Inflammatory macrophage treated with lipopolysaccharide for 4 hours (primary cell): Measurements from ENCODE around the gene TRPV5.
A peak's percentile ranks its signal among the peaks of the same experiment; 100 is the strongest.

Experiments
- DNase-seq: peaks from one replicate; pipeline ENCODE4 v3.0.0-alpha.2; 2020

TRPV5 gene

DNA sequence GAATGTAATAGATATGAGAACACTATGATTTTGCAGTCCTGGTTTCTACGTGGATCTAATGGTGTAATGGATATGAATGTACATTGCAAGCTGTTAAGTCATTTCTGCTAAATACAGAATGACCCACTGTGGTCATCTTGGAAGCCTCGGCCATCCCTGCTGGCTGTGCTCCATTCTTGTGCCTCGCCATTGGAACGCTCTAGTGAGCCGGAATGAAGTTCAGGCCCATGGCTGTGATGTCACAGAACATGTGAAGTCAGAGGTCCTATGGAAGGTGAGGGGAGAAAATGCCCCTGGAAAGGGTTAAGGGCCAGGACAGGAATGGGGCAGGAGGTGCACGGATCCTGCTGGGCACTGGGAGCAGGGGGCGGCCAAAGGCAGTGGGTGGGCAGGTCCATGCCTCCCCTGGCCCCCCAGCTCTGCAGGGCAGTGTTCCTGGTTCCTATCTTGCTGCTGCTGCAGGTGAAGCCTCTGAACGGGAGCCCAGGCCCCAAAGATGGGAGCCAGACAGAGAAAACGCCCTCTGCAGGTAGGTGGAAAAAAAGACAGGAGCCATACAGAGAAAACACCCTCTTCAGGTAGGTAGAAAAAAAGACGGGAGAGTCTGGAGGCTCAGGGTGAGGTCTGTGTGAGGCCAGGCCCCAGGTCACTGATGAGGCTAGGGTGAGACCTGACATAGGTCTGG lies 5.8 kb upstream of the TRPV5 start, which contains the start of gene LLCFC1:
LLCFC1 (plus strand) TSS at position 259 of the 685 bp plus-strand sequence; CDS start at position 397, 138 bp downstream.
- DNase-seq = no peak

DNA sequence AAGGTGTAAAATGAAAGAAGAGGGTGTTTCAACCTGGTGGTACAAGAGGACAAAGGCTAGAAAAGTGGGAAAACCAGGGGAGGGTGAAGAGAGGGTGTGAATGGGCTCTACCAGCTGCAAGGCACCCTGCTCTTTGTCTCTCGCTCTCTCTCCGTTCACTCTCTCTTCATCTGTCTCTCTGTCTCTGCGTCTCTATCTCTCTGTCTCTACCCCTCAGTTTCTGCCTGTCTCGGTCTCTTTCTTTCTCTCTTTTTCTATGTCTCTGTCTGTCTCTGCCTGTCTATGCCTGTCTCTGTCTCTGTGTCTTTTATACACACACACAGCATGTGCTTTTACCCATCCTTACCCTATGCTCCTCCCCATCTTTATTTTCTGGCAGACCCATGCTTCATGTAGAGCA lies 5.1 kb upstream of the TRPV5 start:
- DNase-seq = no peak

DNA sequence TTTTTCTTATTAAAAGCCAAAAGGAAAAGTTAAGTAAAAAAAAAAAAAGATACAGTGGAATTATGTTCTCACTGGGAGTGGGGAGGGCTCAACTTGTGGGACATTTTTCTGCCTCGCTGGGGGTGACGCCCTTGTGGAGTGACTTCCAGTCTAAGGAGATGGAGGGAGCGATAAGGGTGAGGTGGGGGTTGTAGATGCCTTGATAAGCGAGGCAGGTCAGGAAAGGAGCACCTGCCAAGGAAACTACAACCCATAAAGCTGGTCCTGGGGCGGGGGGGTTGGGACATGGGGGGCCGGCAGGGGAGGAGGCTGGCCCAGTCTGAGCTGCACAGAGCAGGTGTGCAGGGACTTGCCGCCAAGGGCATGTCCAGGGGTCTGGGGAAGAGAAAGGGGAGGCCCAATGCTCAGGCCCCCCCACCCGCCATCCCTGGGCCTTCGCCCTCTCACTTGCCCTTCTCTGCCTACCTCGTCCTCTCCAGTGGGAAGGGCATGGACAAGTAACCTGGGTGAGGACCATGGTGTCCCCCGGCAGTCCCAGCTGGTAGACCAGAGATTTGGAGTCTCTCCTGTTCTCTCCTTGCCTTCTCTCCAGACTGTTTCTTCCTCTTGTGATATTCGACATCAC lies 2.5 kb upstream of the TRPV5 start:
- DNase-seq = no peak

DNA sequence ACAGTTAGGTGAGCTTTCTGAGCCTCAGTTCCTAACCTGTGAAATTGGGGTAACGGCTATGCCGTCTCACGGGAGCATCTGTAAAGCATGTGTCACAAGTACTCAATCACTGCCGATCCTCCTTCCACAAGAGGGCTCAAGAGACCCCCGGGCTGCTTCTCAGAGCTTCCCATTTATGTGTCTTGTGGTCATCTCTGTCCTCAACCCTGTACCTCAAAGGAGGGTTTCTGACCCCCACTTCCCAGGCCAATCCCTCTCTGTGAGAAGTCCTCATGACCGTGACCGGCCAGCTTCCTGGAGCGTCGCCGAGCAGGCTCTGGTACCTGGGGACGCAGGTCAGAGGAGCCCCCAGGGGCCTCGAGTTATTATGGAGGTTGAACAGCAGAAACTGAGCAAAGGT lies 510 bp upstream of the TRPV5 start:
- no peak for DNase-seq

DNA sequence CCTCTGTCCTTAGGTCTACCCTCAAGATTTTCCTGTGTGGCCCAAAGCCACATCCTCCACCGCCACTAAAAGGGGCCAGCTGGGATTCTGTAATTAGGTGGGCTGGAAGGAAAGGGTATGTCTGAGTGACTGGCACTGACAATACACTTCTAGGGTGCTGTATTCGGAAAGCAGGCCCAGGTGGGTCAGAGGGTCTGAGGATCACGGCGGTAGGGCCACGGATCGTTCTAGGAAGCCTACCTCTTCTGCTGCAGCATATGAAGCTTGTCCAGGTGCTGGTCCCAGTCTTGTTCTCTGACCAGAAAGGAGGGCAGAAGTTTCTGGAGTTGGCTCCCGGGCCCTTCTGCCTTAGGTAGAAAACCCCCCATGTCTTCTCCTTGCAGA lies 462 bp downstream of the TRPV5 start:
- no peak for DNase-seq

DNA sequence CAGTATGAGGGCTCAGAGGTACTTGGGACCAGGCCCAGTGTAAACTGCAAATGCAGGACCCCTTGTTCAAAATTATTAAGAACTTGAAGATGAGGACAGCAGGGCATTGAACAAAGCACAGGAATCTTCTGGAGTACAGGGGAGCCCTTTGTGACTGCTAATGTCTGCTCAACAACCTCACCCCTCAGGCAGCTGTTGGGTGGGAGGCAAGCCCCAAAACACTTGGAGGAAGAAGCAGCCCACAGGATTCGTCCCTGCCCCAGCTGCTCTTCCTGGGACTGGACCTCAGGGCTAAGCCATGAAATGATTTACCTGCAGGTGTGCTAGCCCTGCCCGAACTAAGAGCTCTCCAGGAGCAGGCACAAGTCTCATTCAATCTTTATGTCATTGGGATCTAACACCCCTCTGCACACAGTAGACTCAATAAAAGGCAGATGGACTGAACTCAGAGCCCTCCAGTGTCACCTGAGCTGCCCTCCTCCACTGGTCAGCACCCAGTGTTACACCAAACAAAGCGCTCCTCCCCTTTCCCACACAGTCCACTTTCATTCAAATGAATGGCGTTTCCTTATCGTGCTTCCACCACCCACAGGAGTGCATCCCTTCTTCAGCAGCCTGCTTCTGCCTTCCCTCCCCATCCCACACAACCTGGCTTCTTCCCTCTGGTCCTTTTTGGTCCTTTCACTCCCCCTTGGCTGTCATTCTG lies 1.0 kb downstream of the TRPV5 start:
- no peak for DNase-seq

DNA sequence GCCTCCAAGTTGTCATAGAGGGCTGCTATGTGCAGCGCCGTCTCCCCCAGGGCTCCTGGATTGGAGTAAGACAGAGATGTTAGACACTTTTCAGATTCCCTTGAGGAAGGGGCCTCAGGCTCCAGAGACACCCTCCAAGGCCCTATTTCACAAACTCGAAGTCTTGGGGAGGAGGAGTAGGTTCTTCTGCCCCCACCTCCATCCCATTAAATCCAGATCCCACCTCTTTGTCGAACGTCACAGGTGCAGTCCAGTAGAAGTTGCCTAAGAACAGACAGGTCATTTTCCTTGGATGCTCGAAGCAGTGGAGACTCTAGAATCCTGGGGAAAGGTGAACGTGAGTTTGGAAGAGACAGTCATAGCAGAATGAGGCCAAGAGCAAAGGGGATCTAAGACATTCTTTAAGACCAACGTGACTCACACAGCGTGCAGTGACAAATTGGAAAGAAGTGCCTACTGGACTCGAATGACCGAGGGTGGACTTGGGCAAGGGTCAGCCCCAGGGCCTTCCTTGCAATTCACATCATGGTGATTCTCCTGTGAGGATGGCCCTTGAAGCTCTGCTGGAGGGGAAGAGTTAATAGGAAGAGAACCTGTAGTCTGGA lies 3.3 kb downstream of the TRPV5 start:
- DNase-seq = no peak

DNA sequence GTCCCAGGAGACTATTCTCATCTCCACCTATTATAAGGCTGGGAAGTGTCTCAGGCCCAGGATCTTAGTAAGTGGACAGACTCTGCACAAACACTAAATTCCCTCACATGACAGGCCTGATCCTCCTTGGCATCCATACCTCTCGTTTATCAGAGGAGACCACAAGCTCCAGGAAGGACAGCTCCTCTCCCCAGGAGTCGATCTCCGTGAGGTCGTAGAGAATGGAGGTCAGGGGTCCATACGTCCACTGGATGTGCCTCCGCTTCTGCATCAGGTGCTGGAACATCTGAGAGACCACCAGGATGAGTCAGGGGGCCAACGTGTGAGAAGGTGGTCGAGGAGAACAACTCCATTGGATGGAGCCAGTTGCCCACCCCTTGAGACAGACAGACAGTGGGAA lies 5.6 kb downstream of the TRPV5 start:
- DNase-seq = no peak

DNA sequence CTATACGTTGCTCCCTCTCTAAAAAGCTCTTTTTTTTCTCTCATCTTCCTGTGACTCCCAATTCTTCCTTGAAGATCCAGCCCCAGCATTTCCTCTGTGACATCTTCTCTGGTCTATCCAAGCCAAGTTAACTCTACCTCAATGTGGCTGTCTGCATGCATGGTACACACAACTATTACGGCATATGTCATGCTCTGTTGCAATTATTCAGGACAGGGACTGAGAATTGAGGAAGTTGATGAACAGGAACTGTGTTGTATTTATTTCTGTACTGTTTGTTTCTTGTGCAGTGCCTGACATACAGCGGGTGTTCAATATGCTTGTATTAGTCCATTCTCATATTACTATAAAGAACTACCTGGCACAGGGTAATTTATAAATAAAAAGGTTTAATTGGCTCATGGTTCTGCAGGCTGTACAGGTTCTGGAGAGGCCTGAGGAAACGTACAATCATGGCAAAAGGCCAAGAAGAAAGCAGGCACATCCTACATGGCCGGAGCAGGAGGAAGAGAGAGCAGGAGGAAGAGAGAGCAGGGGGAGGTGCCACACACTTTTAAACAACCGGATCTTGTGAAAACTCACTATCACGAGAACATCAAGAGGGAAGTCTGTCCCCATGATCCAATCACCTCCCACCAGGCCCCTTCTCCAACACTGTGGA lies 6.3 kb downstream of the TRPV5 start:
- peak; percentile 92 for DNase-seq

DNA sequence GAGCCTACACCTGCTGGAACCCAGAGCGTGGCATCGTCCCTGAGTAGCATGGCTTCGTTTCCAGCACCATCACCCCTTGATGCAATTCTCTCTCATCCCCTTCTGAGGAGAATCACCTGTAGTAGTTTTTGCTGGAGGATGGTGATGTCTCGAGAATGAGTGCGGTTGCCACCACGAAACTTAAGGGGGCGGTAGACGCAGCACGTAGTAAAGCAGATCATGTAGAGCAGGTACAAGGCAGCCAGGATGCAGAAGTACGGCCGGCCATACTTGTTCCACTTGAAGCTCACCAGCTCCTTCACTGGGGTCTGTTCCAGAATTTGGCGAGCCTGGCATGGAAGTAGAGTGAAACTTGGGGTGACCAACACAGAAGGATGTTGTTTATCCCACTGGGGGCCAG lies 8.1 kb downstream of the TRPV5 start:
- no peak for DNase-seq

DNA sequence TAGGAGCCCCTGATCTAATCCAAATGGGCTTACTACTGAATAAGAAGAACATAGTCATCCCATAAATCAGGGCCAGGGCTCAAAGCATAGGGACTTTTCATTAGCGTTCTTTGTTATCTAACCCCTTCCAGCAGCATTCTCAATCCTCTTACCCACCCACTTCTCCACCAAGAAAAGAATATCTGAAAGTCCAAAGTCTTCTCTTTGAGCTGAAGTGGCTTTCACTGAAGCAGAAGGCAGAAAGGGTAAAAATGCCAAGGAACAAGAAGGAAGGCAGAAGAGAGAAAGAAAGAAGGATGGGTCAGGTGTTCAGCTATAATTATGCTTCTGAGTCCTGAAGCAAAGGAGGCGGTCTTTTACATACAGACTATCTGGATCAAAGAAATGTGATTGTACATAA lies 10.2 kb downstream of the TRPV5 start:
- DNase-seq = no peak

DNA sequence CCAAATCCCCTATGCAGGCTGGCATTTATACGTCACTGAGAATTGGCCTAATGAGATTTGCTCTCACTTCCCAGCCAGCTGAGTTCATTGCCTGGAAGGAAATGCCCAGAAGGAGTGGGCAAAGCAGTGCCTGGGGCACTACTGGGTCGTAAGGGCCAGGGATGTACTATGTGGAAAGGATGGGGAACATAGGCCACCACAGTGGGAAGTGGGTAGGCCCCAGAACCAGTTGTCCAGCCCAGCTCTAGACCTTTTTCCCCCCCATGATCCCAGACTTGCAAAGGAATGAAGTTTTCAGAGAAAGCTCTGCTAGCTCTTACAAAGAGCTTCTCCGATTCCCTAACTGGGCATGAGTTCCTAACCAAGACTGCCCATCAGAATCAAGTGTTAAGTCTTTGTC lies 13.9 kb downstream of the TRPV5 start:
- no peak for DNase-seq

DNA sequence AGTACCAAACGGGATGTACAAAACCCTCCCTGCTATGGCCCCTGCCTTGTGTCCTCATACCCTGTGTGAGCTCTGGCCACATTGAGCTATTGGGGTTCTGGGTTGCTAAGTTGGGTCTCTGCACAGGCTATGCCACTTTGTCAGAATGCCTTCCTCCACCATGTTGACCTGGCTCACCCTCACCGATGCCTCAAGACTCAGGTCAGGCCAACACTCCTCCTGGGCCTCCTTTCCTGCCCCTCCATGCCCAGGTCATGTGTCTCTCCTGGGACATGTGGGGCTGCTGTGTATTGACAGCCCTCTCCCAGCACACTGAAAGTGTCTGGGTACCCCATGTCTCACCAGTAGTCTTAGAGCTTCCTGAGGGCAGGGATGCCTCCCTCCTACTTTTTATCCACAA lies 14.6 kb downstream of the TRPV5 start:
- DNase-seq = no peak

DNA sequence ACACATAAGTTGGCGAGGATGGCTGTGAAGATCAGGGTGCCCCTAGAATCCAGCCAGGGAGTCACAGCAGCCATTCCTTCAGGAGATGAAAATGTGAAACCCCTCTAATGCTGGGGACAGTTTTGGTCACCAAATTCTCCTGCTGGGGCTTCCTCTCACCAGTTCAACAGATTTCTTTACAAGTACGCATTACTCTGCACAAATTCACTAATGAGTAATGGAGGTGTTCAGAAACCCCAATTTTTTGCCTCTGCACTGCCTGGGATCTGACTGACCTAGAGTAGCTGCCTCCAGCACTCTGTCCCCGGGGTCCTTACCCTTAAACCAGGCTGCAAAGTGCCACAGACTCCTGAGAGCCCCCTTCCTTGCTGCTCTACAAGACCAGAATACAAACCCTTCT lies 16.1 kb downstream of the TRPV5 start:
- DNase-seq = no peak

DNA sequence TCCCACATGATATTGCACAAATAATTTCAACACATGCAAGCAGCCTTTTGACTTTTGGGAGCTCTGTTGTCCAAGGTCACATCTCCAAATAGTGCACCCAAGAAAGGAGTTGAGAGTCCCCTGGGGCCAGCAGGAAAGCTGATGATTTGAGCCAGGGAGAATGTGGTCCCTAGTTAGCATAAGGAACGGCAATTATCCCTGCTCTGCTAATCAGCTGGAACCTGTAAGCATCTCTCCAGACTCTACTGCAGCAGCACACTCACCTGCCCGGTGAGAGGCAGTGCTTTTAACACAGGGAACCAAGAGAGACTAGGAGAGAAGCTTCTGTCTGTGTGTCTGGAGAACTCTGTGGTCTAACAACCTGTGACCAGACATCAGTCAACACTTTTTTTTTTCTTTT lies 17.0 kb downstream of the TRPV5 start:
- DNase-seq = no peak

DNA sequence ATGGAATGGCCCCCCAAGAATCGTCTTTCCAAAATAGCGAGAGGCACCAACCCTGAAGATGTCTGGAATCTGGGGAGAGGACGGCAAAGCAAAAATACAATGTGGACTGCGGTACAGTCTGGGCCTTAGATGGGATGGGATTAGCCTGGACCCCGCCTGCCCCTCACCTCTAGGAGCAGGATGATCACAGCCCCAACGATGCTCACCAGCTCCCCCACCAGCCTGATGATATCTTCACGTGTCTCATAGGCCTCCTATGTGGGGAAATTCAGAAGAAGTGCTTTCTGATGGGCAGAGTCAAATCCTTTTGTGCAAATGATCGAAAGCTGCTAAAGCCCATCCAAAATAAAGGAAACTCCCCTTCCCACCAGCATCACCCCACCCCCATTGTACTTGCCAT lies 18.2 kb downstream of the TRPV5 start:
- DNase-seq = no peak

DNA sequence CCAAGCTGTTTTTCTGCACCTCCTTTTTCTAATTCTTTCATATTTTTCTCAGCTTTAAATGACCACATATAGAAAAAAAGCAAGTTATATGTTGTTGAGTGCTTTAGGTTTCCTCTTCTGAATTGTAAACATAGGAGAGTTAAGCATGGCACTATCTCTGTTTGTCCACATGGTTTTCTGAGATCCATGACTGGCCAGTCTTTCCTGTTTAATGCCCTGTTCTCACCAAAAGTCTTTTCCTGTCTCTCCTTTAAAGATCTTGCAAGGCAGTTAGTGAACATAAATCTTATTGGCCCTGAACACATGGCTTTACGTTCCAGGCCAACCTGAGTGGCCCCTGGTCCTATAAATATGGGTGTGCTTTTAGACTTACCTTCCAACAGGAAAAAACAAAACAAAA lies 19.4 kb downstream of the TRPV5 start:
- no peak for DNase-seq

DNA sequence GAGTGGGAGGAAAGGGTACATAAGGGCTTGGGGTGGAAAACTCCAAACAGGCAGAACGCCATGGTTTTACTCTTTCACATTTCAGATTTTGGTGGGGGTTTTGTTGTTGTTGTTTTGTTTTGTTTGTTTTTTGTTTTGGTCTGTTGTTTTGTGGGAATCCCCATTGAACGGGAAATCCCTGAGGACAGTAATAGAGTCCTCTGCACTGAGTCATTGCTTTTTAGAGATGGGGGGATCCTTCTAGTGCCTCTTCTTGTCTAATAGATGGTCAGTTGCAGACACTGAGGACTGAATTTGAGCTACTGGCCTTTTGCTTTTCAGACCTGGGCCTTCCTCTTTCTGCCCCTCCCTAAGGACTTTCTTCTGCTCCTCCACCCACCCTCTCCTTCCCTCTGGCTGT lies 20.0 kb downstream of the TRPV5 start:
- DNase-seq = peak; percentile 10

DNA sequence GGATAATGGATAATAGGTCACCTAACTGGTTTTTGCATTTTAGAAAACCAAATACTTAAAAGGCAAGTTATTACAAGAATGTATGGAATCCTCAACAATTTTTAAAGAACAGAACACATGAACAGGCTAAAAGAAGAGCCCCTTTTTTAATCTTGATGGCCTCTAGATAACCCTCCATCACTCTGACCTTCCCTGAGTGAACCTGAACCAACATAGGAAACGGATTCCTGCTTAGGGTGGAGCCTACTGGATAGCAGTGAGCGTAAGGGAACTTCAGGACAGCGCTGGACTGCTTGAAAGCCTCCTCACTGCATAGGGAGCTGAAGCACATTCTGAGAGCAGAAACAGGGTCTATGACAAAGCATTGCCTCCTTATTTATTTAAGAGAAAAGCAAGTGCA lies 20.5 kb downstream of the TRPV5 start:
- no peak for DNase-seq

DNA sequence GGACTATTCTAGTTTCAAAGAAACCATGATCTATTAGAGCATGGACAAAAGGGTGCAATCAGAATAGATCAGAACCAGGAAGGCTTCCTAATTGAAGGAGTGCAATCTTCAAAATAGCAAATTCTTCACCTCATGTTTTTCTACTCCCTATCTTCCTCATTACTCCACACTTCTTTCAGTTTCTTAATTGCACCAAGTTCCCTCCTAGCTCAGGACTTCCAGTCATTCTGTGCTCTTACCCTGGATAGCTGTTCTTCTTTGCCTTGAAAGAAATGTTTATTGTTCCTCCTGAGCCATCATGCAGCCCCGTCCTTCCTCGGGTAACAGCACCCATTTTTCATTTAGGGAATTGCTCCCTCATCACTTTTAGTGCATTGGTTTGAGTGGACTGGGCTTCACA lies 23.1 kb downstream of the TRPV5 start:
- DNase-seq = peak; percentile 73

DNA sequence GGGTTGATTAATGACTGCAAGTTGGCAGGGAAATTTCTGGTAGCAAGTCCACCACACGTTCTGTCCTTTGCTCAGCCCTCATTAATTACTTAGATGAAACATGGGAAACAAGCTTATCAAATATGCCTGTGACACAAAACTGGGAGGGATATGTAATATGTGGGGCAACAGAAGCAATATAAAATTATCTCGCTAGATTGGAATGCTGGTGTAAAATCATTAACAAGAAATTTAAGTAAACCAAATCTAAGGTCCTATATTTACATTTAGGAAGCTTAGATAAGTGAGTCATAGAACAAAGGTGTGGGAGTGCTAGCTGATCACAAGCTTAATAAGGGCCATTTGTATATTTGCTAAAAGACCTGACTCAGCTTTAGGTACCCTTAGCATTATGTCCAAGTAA lies 23.5 kb downstream of the TRPV5 start:
- no peak for DNase-seq

DNA sequence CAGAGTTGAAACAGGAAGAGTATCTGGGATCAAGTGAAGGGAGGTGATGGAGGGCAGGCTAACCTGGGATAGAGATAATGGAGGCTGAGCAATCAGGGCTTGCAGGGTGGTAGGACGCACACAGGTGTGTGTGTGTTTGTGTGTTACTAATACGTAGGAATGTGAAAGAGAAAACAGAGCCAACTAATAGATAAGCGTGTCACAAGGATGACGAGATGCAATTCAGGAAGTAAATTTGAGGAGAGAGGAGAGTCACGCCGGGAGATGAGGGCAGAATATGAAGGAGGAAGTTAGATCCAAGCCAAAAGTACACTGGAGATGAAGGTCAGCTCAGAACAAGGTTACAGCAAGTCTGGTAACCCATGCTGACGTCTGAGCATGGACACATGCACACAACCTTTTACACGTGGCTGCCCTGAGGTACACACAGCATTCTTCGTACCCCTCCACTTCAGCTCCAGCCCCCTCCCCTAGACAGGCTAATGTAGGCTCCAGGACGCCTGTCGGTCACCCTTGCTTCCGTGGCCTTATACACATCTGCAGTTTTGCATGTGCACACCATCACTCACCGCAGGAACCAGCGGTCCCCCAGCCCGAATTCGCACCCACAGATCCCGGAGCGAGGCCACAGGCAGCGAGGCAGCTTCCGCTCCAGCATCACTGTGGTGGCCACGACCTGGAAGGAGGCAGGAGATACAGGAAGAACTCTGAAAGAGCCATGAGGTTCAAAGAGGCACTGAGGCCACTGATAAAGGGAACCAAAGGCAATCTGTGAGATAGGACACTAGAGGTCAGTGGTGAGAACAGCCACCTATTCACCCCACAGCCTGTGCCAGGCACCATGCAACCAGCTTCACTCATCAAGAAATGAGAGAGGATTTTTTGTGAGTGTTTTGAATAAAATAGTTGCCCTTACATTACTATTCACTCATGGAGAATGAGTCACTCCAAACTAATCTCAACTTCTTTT lies 24.3 kb downstream of the TRPV5 start:
- DNase-seq = peak; percentile 75
